IMR-90 (cell line): Measurements from ENCODE around the gene MICAL2. TPM values are rescaled to one million over a fixed set of nuclear protein-coding genes. Genes with fewer than 3 reads are reported as not detected.
A peak's percentile ranks its signal among the peaks of the same experiment; 100 is the strongest.

Experiments
- ATAC-seq: fragments of 200-7000 bp; cut with Tn5 transposase; 2 replicates; pipeline ENCODE4 v1.9.1; 2020; ENCODE audit warnings: low read depth, mild to moderate bottlenecking, moderate library complexity
- BruUV-seq: library from RNA; stranded (reverse); fragments of 400-500 nt; replicated peaks from 2 replicates; lab custom pipeline; 2021; lab: Mats Ljungman, UMichigan
- CTCF ChIA-PET: fragments of 300-600 bp; formaldehyde crosslinking; extraction: SDS; loops from one replicate; lab custom pipeline; 2021; ENCODE audit warnings: antibody characterized with exemption; lab: Yijun Ruan, JAX
- POLR2A ChIA-PET: fragments of 300-600 bp; sonication (Branson Sonifier 250); formaldehyde crosslinking; loops from one replicate; lab custom pipeline; 2022; ENCODE audit warnings: antibody characterized with exemption; ENCODE audit not compliant: unreplicated experiment; lab: Charles Lee
- DNase-seq: peaks from one replicate; pipeline ENCODE4 v3.0.0; 2013
- H2AFZ ChIP-seq: replicated peaks from 2 replicates; pipeline ENCODE3; 2013; ENCODE audit warnings: low read length, mild to moderate bottlenecking; ENCODE audit not compliant: poor library complexity
- H2AK5ac ChIP-seq: 2 replicates; pipeline ENCODE4 v1.6.1; 2013; ENCODE audit warnings: low read depth, low read length, inconsistent platforms
- H2AK9ac ChIP-seq: replicated peaks from 2 replicates; pipeline ENCODE3; 2013; ENCODE audit warnings: mild to moderate bottlenecking, low read depth, low read length, moderate library complexity; ENCODE audit not compliant: poor library complexity
- H2BK120ac ChIP-seq: 2 replicates; pipeline ENCODE4 v1.6.1; 2013; ENCODE audit warnings: low read depth, low read length, inconsistent platforms
- H2BK15ac ChIP-seq: 3 replicates; pipeline ENCODE4 v1.6.1; 2013; ENCODE audit warnings: low read depth, low read length, inconsistent platforms
- H2BK20ac ChIP-seq: 2 replicates; pipeline ENCODE4 v1.6.1; 2013; ENCODE audit warnings: low read depth, mild to moderate bottlenecking, inconsistent platforms, low read length, moderate library complexity
- H2BK5ac ChIP-seq: 2 replicates; pipeline ENCODE4 v1.6.1; 2013; ENCODE audit warnings: mild to moderate bottlenecking, low read depth, low read length, inconsistent platforms; ENCODE audit not compliant: poor library complexity, severe bottlenecking
- H3K14ac ChIP-seq: replicated peaks from 2 replicates; pipeline ENCODE4 v1.6.1; 2013; ENCODE audit warnings: low read depth, low read length, inconsistent platforms
- H3K18ac ChIP-seq: 2 replicates; pipeline ENCODE4 v1.6.1; 2013; ENCODE audit warnings: low read depth, low read length, control low read depth
- H3K23ac ChIP-seq: 2 replicates; pipeline ENCODE4 v1.6.1; 2013; ENCODE audit warnings: low read depth, low read length, inconsistent platforms
- H3K27ac ChIP-seq: 2 replicates; pipeline ENCODE4 v1.5.1; 2013; ENCODE audit warnings: mild to moderate bottlenecking, control low read depth, low read length; ENCODE audit not compliant: insufficient read depth
- H3K27me3 ChIP-seq: 2 replicates; pipeline ENCODE4 v1.6.1; 2013; ENCODE audit warnings: low read length; ENCODE audit not compliant: control insufficient read depth, insufficient read depth
- H3K36me3 ChIP-seq: 2 replicates; pipeline ENCODE4 v1.6.1; 2013; ENCODE audit warnings: low read length, mixed read lengths; ENCODE audit not compliant: control insufficient read depth, insufficient read depth
- H3K4ac ChIP-seq: 2 replicates; pipeline ENCODE4 v1.6.1; 2013; ENCODE audit warnings: low read depth, low read length, inconsistent platforms
- H3K4me1 ChIP-seq: 2 replicates; pipeline ENCODE4 v1.6.1; 2013; ENCODE audit warnings: low read length, mixed read lengths; ENCODE audit not compliant: control insufficient read depth, insufficient read depth
- H3K4me2 ChIP-seq: 2 replicates; pipeline ENCODE4 v1.6.1; 2013; ENCODE audit warnings: low read depth, mild to moderate bottlenecking, control low read depth, low read length, moderate library complexity
- H3K4me3 ChIP-seq: 2 replicates; pipeline ENCODE4 v1.5.1; 2013; ENCODE audit warnings: low read depth, mild to moderate bottlenecking, control low read depth, low read length, moderate library complexity; ENCODE audit not compliant: insufficient read depth
- H3K56ac ChIP-seq: 2 replicates; pipeline ENCODE4 v1.6.1; 2013; ENCODE audit warnings: low read length, inconsistent platforms; ENCODE audit not compliant: insufficient read depth; ENCODE audit errors: extremely low read depth
- H3K79me1 ChIP-seq, 2 experiments: 2 replicates each; pipeline ENCODE4 v1.6.1; 2013; ENCODE audit warnings: low read length in 2 of 2, inconsistent platforms in 1 of 2, low read depth in 1 of 2
- H3K9ac ChIP-seq: 2 replicates; pipeline ENCODE4 v1.6.1; 2013; ENCODE audit warnings: low read depth, low read length, control low read depth
- H3K9me1 ChIP-seq: 2 replicates; pipeline ENCODE4 v1.6.1; 2013; ENCODE audit warnings: low read length, inconsistent platforms; ENCODE audit not compliant: insufficient read depth
- H3K9me3 ChIP-seq: 2 replicates; pipeline ENCODE4 v1.6.1; 2013; ENCODE audit warnings: low read length; ENCODE audit not compliant: control insufficient read depth, insufficient read depth
- H4K20me1 ChIP-seq: 2 replicates; pipeline ENCODE4 v1.6.1; 2013; ENCODE audit warnings: low read length, inconsistent platforms; ENCODE audit not compliant: insufficient read depth
- H4K5ac ChIP-seq: 2 replicates; pipeline ENCODE4 v1.6.1; 2013; ENCODE audit warnings: mild to moderate bottlenecking, low read depth, low read length, control low read depth
- H4K8ac ChIP-seq, 2 experiments: 2 replicates each; pipeline ENCODE4 v1.6.1; 2013; ENCODE audit warnings: low read depth in 2 of 2, low read length in 2 of 2, control low read depth in 1 of 2, inconsistent platforms in 1 of 2
- H4K91ac ChIP-seq: 2 replicates; pipeline ENCODE4 v1.6.1; 2013; ENCODE audit warnings: low read depth, low read length, inconsistent platforms; ENCODE audit not compliant: insufficient read depth
- CEBPB ChIP-seq: IDR thresholded peaks from 2 replicates; pipeline ENCODE4 v1.6.1; 2012; ENCODE audit warnings: low read depth, low read length, improper control_type of control experiment
- CHD1 ChIP-seq: IDR thresholded peaks from 2 replicates; pipeline ENCODE4 v1.6.1; 2012; ENCODE audit warnings: low read depth, low read length, improper control_type of control experiment
- CTCF ChIP-seq: conservative IDR thresholded peaks from 2 replicates; pipeline ENCODE4 v1.5.1; 2012; ENCODE audit warnings: mild to moderate bottlenecking, low read depth, low read length, improper control_type of control experiment
- FOS ChIP-seq: fragments of 150-350 bp; IDR thresholded peaks from 2 replicates; pipeline ENCODE4 v1.6.1; 2016; ENCODE audit warnings: low read depth, low read length
- POLR2A ChIP-seq: IDR thresholded peaks from 2 replicates; pipeline ENCODE4 v1.6.1; 2012; ENCODE audit warnings: mild to moderate bottlenecking, low read depth, low read length
- RAD21 ChIP-seq: IDR thresholded peaks from 2 replicates; pipeline ENCODE4 v1.6.1; 2012; ENCODE audit warnings: low read length, improper control_type of control experiment
- WGBS, 2 experiments: methylation state at CpG; one replicate each; pipeline versions ENCODE4 v1.1.5 to v1.1.7; 2013; ENCODE audit warnings: missing lambda C conversion rate in 2 of 2; ENCODE audit not compliant: insufficient read length in 1 of 2; ENCODE audit errors: extremely low coverage in 2 of 2; 5-methylcytosine and 5-hydroxymethylcytosine counted together
- dilution Hi-C: fragments of 300-500 bp; cut with HindIII; formaldehyde crosslinking; loops from one replicate; pipeline ENCODE4 v1.14.3; 2018; ENCODE audit warnings: low sequenced_read_pairs; ENCODE audit not compliant: unreplicated experiment
- in situ Hi-C: fragments of 300-500 bp; cut with MboI; formaldehyde crosslinking; loops from 3 replicates; pipeline ENCODE4 v1.14.3; 2019; ENCODE audit warnings: low sequenced_read_pairs, inconsistent platforms, mixed read lengths
- intact Hi-C: fragments of 100-400 bp; cut with micrococcal nuclease; formaldehyde crosslinking; loops from 2 replicates; pipeline ENCODE4 v1.10.0; 2022
- polyA plus RNA-seq, 3 experiments: library from polyadenylated mRNA; depleted of rRNA; stranded (reverse); fragments of >200 nt; gene quantifications; 2 replicates each; pipeline ENCODE4 v1.2.3, GENCODE V29; 2012; ENCODE audit warnings: low replicate concordance in 1 of 3
- total RNA-seq: library from RNA; depleted of rRNA; stranded (reverse); fragments of >200 nt; gene quantifications from 2 replicates; pipeline ENCODE4 v1.2.3, GENCODE V29; 2012

Gene MICAL2
- total and polyA plus RNA-seq, 2 of the 4 experiments (the other 2 are of a cell fraction): 170 to 336 TPM

GRCh38 chr11:12076840-12077534, 33.4 kb upstream of the MICAL2 start:
- Histone ChIP-seq H2BK5ac (peak overlapping the region; percentile 100), H3K56ac (peak overlapping the region; percentile 82), H3K9me3 (no peaks in the 10 kb centered on the region), H3K9me1 (peaks cover 43% of the 10 kb centered on the region), H3K23ac (peak overlapping the region; percentile 94), H3K36me3 (no peaks in the 10 kb centered on the region), H3K4me1 (peaks cover 26% of the 10 kb centered on the region), H3K79me1 (peaks cover 18 to 53% of the 10 kb centered on the region in 2 experiments), H3K9ac (peak overlapping the region; percentile 25; the same call in 1 of the 2 replicates), H4K8ac (peak overlapping the region; percentile 37 to 93), H2AFZ (peak overlapping the region; percentile 1), H3K18ac (peak overlapping the region; percentile 64), H4K5ac (peak overlapping the region; percentile 56), H2BK120ac (peak overlapping the region; percentile 99), H4K20me1 (no peaks in the 10 kb centered on the region), H3K27ac (peak overlapping the region; percentile 48), H2BK15ac (peak overlapping the region; percentile 84), H3K4me3 (peak overlapping the region; percentile 9; the same call in 1 of the 2 replicates), H3K4ac (peak overlapping the region; percentile 99), H4K91ac (peak overlapping the region; percentile 97), H2BK20ac (peak overlapping the region; percentile 95), H3K14ac (peak overlapping the region; percentile 93), H3K27me3 (no peaks in the 10 kb centered on the region), H2AK5ac (peak overlapping the region; percentile 99), H2AK9ac (peak overlapping the region; percentile 74), H3K4me2 (peak overlapping the region; percentile 73)
- DNase-seq (no peak), ATAC-seq (peak; percentile 1)
- TF ChIP-seq CTCF: no peak
- TF ChIP-seq CHD1: no peak
- peak; percentile 80 for TF ChIP-seq CEBPB
- peak; percentile 81 for TF ChIP-seq POLR2A
- TF ChIP-seq FOS: no peak
- TF ChIP-seq RAD21: no peak
- intact Hi-C loops: loop anchor here (1.0 kb wide), 1 partner anchor 30 kb away; no protein-coding TSS in a partner anchor
- in situ Hi-C loops: no loop called here
- ChIA-PET CTCF (interaction anchor here (0.6 to 0.9 kb wide), 4 partner anchors 10 to 1774 kb away, joined by 3 to 5 read pairs (median 3); no protein-coding TSS in a partner anchor), POLR2A (interaction anchor here (3.0 kb wide), 1 partner anchor 10 kb away, joined by 23 read pairs; no protein-coding TSS in a partner anchor)
- dilution Hi-C loops: no loop called here
- 100% methylated on average over 1 of the region's 4 CpGs; no CpG with 5 or more reads in 1 of the 2 experiments for WGBS, 2 experiments
- no TSS peak for BruUV-seq
